HG03280 (cell line): Measurements from ENCODE around the gene STH.

Experiments used
- ATAC-seq: cut with Tn5 transposase; IDR thresholded peaks from one replicate; pipeline ENCODE4 v1.9.1; 2021; ENCODE audit warnings: mild to moderate bottlenecking, moderate library complexity; ENCODE audit not compliant: unreplicated experiment

The STH gene

DNA sequence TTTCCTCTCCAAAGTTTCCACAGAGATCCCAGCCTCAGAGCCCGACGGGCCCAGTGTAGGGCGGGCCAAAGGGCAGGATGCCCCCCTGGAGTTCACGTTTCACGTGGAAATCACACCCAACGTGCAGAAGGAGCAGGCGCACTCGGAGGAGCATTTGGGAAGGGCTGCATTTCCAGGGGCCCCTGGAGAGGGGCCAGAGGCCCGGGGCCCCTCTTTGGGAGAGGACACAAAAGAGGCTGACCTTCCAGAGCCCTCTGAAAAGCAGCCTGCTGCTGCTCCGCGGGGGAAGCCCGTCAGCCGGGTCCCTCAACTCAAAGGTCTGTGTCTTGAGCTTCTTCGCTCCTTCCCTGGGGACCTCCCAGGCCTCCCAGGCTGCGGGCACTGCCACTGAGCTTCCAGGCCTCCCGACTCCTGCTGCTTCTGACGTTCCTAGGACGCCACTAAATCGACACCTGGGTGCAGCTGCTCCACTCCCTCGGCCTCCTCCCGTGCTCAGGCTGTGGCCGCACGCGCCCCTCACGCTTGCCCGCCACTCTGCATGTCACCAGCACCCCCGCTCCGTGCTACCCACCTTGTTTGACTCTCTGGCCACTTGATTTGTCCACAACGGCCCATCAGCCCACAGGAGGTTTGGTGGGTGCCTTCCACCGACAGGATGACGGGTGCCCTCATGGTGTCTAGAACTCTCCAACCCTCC lies 15.3 kb upstream of the STH start:
- no peak for ATAC-seq

DNA sequence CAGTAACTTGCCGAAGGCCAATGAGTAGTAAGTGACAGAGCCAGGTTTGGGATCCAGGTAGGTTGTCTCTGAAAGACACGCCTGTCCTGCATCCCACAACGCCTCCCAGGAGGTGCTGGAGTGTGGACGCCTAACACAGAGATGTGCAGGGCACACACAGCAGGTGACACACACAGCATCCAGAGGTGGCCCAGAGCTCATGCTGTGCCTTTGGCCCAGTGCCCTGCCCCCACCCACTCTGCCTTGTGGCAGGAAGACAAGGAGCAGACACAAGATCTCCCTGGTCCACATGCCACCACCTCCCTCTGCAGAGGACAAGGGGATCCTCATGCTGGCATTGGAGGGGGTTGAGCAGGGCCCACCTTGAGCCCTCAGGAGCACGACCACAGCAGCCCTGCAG lies 14.7 kb upstream of the STH start:
- no peak for ATAC-seq

DNA sequence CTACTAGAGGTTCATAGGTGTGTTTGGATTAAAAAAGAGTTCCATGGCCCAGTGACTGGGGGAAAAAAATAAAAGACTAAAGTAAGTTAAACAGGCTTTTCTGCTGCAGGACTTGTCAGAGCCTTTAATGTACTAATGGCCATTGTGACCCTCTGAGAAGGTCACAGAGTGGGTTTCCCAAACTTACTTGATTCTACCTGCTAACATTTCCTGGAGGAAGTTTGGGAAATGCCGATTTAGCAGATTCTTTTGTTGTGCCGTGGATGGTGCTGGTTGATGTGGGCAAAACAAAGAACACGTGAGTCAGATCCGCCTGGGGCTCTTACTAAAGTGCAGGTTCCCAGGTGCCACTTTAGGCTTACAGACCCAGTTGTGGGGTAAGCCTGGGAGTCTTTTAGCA lies 13.6 kb upstream of the STH start:
- no peak for ATAC-seq

DNA sequence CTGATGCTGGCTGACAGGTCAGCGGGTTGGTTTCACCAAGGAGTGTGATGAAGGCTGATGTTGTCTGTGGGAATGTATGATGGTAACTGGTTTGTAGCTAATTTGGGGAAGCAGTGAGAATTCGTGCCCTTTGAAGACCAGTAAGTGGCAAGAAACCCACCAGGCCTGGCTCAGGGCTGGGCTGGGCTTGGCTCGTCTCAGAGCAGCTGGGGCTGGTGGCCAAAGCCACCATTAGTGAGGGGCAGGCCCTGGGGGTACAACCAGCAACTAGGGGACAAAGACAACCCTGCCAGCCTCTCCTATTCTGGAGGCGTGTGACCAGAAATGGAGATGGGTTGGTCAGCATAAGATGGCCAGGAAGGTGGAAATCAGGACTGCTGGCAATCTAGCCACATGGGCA lies 13.0 kb upstream of the STH start:
- no peak for ATAC-seq

DNA sequence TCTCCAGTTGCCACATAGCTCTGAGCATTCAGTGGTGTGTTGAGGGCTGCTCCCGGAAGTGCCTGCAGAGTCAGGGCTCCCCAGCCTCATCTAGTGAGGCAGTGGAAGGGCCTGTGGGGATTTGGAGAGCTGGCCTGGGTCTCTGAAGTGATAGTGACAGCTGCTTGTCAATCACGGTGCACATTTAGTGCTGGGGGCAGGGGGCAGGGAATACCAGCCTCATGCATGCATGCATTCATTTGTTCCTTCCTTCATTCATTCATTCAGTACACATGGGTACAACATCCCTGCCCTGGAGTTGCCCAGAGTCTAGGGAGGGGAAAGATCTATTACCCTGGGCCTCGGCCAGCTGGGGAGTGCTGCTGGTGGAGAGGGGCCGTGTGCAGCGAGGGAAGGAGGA lies 11.3 kb upstream of the STH start:
- ATAC-seq, result no peak

DNA sequence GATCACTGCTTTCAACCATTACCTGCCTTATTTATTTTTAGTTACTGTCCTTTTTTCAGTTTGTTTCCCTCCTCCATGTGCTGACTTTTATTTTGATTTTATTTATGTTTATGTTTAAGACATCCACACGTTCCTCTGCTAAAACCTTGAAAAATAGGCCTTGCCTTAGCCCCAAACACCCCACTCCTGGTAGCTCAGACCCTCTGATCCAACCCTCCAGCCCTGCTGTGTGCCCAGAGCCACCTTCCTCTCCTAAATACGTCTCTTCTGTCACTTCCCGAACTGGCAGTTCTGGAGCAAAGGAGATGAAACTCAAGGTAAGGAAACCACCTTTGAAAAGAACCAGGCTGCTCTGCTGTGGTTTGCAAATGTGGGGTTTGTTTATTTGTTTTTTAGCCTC lies 9.3 kb upstream of the STH start:
- no peak for ATAC-seq

DNA sequence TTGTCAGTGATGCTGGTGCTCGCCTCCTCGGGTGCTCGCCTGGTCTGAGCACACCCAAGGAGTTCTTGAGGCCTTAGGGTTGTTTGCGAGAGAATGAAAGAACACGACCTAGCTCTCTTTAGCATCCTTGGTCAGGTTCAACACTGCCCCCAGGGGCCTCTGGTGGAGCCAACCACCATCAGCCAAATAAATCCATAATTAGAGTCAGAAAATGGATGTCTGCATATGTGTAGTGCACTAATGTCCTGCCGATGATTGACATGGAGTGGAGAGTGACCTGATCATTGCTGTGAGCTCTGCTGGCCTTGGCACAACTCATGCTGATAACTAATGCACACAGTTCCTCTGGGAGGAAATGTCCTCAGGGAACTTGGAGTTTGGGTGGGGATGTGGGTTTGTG lies 8.2 kb upstream of the STH start:
- no peak for ATAC-seq

DNA sequence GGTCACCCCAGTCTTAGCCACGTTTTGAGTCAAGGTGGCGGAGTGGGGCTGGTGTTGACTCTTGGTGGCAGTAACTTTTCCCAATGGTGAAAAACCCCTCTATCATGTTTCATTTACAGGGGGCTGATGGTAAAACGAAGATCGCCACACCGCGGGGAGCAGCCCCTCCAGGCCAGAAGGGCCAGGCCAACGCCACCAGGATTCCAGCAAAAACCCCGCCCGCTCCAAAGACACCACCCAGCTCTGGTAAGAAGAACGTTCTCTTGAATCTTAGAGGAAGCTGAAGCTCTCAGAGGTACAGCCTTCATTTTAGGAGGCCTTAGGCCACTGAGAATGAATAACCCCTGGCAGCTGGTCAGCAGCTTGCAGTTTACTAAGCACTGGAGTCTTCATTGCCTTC lies 7.7 kb upstream of the STH start:
- no peak for ATAC-seq

DNA sequence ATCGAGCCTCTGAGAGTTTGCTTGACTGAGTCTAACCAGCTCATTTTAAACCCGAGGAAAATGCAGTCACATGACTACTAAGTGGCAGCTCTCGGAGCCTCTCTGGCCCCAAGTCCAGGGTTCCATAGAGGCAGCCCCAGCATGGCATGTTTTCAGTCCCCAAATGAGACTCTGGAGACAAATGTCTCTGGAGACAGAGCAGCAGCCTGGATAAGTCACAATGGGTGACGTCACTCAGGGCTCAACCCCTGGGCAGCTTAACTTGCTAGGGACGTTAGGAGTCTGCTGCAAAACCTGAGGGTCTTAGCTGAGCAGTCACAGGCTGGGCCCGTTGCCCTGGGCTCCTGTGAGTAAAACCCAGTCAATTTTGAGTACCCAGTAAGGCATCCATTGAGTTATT lies 6.9 kb upstream of the STH start:
- ATAC-seq, result no peak

DNA sequence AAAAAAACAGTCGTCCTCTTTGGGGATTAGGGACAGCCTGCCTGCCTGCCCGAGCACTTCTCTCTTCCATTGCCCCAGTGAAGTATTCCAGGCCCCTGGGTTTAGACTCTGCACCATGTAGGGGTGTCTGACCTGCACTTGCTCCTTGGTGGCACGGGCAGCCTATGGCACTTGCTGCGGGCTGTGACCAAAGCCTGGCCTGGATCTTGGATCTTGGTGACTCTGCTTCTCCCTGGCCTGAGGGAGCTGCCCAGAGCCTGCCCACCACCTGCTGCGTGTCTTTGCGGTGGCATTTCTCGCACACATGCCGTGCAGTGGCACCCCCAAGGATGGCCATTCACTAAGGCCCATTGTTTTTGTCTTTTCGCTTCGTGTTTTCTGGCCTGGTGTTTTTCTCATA lies 6.1 kb upstream of the STH start:
- no peak for ATAC-seq

DNA sequence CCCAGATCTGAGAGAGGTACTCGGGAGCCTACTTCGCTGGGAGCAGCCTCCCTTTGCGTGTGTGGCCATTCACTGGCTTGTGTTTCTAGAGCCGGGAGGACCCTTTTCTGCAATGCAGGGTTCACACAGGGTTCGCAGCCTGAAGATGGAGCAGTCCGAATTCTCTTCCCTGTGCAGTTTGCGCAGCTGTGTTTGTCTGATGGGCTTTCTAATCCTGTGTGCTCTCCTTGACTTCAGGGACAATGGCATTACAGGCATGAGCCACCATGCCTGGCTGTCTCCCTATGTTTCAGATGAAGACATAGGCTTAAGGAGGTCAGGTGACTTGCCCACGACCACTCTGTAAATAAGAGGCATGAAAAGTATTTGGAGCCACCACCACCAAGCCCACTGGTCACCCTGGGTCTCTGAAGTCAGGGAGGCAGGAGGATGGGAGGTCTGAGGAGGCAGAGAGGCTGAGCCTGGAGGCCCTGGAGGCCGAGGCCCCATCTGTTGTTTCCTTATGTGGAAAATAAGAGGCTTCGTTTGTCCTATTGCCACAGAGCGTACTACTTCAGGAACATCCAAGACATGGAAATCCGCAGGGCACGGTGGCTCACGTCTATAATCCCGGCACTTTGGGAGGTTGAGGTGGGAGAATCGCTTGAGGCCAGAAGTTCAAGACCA lies 5.0 kb upstream of the STH start:
- ATAC-seq, result no peak

DNA sequence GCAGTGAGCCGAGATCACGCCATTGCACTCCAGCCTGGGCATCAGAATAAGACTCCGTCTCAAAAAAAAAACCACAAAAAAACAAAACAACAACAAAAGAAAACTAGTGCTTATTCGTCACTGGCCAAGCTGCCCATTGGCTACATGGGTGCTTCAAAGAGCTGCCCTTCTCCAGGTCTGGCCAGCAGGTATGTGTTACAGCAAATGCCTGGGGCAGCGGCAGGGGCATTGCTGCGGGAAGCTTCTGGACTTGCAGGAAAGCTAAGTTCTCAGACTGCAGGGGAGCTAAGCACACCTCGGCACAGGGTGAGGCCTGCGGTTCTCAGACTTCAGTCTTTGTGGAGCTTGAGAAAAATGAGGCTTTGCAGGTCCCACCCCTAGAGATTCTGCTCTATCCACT lies 4.1 kb upstream of the STH start:
- no peak for ATAC-seq

DNA sequence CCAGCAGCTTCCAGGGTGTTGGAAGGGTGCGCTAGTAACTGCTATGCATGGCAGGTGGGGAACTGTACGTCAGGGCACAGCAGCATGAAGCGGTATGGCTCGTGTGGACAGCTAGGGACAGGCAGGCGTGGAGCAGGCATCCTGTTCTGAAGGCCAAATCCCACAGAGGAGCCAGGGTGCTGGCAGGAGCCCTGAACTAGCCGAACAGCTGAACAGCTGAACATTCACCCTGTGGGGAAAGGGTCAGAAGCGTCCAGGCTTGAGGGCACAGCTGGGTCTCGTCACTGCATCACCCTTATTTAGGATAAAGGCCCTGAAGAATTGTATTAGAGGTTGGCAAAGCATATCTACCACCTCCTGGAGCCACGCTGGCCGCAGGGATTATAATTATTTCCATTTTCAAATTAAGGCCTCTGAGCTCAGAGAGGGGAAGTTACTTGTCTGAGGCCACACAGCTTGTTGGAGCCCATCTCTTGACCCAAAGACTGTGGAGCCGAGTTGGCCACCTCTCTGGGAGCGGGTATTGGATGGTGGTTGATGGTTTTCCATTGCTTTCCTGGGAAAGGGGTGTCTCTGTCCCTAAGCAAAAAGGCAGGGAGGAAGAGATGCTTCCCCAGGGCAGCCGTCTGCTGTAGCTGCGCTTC lies 3.3 kb upstream of the STH start:
- no peak for ATAC-seq

DNA sequence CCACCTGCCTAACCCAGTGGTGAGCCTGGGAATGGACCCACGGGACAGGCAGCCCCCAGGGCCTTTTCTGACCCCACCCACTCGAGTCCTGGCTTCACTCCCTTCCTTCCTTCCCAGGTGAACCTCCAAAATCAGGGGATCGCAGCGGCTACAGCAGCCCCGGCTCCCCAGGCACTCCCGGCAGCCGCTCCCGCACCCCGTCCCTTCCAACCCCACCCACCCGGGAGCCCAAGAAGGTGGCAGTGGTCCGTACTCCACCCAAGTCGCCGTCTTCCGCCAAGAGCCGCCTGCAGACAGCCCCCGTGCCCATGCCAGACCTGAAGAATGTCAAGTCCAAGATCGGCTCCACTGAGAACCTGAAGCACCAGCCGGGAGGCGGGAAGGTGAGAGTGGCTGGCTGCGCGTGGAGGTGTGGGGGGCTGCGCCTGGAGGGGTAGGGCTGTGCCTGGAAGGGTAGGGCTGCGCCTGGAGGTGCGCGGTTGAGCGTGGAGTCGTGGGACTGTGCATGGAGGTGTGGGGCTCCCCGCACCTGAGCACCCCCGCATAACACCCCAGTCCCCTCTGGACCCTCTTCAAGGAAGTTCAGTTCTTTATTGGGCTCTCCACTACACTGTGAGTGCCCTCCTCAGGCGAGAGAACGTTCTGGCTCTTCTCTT lies 2.6 kb upstream of the STH start:
- ATAC-seq, result no peak

DNA sequence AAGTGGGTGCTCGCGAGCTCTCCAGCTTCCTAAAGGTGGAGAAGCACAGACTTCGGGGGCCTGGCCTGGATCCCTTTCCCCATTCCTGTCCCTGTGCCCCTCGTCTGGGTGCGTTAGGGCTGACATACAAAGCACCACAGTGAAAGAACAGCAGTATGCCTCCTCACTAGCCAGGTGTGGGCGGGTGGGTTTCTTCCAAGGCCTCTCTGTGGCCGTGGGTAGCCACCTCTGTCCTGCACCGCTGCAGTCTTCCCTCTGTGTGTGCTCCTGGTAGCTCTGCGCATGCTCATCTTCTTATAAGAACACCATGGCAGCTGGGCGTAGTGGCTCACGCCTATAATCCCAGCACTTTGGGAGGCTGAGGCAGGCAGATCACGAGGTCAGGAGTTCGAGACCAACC lies 1.9 kb upstream of the STH start:
- no peak for ATAC-seq

DNA sequence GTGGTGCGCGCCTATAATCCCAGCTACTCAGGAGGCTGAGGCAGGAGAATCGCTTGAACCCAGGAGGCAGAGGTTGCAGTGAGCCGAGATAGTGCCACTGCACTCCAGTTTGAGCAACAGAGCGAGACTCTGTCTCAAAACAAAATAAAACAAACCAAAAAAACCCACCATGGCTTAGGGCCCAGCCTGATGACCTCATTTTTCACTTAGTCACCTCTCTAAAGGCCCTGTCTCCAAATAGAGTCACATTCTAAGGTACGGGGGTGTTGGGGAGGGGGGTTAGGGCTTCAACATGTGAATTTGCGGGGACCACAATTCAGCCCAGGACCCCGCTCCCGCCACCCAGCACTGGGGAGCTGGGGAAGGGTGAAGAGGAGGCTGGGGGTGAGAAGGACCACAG lies 1.4 kb upstream of the STH start:
- no peak for ATAC-seq

DNA sequence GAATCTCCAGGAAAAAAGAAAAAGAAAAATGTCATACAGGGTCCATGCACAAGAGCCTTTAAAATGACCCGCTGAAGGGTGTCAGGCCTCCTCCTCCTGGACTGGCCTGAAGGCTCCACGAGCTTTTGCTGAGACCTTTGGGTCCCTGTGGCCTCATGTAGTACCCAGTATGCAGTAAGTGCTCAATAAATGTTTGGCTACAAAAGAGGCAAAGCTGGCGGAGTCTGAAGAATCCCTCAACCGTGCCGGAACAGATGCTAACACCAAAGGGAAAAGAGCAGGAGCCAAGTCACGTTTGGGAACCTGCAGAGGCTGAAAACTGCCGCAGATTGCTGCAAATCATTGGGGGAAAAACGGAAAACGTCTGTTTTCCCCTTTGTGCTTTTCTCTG lies 845 bp downstream of the STH start:
- no peak for ATAC-seq

DNA sequence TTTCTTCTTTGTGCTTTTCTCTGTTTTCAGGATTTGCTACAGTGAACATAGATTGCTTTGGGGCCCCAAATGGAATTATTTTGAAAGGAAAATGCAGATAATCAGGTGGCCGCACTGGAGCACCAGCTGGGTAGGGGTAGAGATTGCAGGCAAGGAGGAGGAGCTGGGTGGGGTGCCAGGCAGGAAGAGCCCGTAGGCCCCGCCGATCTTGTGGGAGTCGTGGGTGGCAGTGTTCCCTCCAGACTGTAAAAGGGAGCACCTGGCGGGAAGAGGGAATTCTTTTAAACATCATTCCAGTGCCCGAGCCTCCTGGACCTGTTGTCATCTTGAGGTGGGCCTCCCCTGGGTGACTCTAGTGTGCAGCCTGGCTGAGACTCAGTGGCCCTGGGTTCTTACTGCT lies 1.2 kb downstream of the STH start:
- no peak for ATAC-seq

DNA sequence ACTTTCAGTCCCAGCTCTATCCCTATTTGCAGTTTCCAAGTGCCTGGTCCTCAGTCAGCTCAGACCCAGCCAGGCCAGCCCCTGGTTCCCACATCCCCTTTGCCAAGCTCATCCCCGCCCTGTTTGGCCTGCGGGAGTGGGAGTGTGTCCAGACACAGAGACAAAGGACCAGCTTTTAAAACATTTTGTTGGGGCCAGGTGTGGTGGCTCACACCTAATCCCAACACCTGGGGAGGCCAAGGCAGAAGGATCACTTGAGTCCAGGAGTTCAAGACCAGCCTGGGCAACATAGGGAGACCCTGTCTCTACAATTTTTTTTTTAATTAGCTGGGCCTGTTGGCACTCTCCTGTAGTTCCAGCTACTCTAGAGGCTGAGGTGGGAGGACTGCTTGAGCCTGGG lies 1.7 kb downstream of the STH start:
- ATAC-seq, result no peak

DNA sequence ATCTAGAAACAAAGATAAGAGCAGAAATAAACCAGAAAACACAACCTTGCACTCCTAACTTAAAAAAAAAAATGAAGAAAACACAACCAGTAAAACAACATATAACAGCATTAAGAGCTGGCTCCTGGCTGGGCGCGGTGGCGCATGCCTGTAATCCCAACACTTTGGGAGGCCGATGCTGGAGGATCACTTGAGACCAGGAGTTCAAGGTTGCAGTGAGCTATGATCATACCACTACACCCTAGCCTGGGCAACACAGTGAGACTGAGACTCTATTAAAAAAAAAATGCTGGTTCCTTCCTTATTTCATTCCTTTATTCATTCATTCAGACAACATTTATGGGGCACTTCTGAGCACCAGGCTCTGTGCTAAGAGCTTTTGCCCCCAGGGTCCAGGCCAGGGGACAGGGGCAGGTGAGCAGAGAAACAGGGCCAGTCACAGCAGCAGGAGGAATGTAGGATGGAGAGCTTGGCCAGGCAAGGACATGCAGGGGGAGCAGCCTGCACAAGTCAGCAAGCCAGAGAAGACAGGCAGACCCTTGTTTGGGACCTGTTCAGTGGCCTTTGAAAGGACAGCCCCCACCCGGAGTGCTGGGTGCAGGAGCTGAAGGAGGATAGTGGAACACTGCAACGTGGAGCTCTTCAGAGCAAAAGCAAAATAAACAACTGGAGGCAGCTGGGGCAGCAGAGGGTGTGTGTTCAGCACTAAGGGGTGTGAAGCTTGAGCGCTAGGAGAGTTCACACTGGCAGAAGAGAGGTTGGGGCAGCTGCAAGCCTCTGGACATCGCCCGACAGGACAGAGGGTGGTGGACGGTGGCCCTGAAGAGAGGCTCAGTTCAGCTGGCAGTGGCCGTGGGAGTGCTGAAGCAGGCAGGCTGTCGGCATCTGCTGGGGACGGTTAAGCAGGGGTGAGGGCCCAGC lies 2.6 kb downstream of the STH start:
- ATAC-seq, result no peak
